ENCODE results near the gene ABCC9. TPM values are rescaled to one million over a fixed set of nuclear protein-coding genes. Genes with fewer than 3 reads are reported as not detected.

Gene ABCC9
- polyA plus RNA-seq, 1 donor from 2014 or later = not detected

DNA sequence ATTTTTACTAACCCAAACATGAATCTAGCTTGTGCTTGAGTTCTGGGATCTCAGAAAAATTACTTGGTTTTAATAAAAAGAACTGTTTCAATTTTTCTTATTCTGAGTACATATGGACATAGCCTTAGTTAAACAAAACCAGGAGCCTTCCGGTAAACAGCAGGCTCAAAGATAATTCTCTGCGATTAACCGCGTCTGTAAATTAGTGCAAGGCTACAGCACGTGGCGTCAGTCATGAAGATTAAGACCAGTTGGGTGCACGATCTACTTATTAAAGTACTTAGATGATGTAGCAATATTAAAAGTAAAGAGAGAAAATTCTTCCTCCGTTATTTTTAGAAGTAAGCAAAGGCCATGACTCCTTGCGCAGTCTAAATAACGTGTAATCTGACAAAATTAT lies 167.4 kb downstream of the ABCC9 start:
- Mint-ChIP-seq H3K27me3 (peaks cover 18% of the 10 kb centered on the region), H3K4me1 (peaks cover 0 to 9% (median 0%) of the 10 kb centered on the region in 3 donors), H3K36me3 (no peaks in the 10 kb centered on the region), H3K27ac (no peak overlapping the region), H3K9me3 (no peaks in the 10 kb centered on the region), H3K4me3 (no peak overlapping the region)

DNA sequence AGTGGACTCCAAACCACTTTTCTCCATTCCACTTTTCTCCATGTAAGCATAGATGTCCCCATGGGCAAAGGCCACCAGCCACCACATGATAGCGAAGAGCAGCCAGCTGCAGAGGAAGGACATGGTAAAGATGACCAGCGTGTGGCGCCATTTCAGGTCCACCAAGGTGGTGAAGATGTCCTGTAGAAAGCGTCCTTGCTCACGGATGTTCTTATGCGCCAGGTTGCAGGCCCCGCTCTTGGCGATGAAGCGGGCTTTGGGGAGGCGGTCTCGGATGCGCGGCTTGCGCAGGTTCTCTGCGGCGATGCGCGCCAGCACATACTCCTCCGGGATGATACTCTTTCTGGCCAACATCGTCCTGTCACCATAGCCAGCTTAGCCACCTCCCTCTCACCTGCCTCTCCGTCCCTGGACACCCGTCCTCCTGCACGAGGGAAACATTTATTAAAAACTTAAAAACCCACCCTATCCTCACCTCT lies 167.9 kb downstream of the ABCC9 start:
- Mint-ChIP-seq H3K36me3 (no peaks in the 10 kb centered on the region), H3K27me3 (peaks cover 18% of the 10 kb centered on the region), H3K9me3 (no peaks in the 10 kb centered on the region), H3K4me3 (no peak overlapping the region), H3K4me1 (peaks cover 0 to 9% (median 0%) of the 10 kb centered on the region in 3 donors), H3K27ac (no peak overlapping the region)

DNA sequence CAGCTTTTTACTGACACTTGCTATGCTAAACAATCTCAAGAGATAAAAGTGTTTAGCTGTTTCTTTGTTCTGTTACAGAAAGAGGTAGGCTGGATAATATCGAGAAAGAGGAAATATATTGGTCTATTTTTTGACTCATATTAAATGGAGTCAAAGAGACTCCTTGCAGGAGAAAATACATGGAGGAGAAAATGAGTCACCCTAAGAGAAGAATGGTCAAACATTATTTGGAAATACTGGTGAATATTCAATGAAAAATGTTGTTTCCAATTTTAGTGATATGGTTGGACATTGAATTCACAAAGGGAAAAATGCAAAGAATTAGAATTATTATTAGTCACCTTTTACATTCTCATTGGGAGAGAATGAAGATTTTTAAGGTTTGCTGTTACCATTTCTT lies 169.9 kb downstream of the ABCC9 start:
- Mint-ChIP-seq H3K27ac (no peak overlapping the region), H3K4me1 (peaks cover 0 to 9% (median 0%) of the 10 kb centered on the region in 3 donors), H3K27me3 (peaks cover 16% of the 10 kb centered on the region), H3K9me3 (no peaks in the 10 kb centered on the region), H3K4me3 (no peak overlapping the region), H3K36me3 (no peaks in the 10 kb centered on the region)

DNA sequence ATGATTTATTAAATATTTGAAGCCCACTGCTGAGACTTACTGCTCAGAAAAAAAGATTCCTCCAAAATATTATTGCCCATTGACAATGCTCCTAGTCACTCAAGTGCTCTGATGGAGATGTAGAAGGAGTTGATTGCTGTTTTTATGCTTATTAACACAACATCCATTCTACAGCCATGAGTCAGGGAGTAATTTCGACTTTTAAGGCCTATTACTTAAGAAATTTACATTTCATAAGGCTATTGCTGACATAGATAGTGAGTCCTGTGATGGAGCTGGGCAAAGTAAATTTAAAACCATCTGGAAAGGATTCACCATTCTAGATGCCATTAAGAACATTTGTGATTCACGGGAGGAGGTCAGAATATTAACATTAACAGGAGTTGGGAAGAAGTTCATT lies 171.9 kb downstream of the ABCC9 start:
- H3K36me3 Mint-ChIP-seq = no peaks in the 10 kb centered on the region
- no peak overlapping the region for H3K4me3 Mint-ChIP-seq
- H3K4me1 Mint-ChIP-seq = peaks cover 0 to 5% (median 0%) of the 10 kb centered on the region in 3 donors
- H3K9me3 Mint-ChIP-seq = no peaks in the 10 kb centered on the region
- H3K27ac Mint-ChIP-seq = no peak overlapping the region
- peaks cover 10% of the 10 kb centered on the region for H3K27me3 Mint-ChIP-seq

DNA sequence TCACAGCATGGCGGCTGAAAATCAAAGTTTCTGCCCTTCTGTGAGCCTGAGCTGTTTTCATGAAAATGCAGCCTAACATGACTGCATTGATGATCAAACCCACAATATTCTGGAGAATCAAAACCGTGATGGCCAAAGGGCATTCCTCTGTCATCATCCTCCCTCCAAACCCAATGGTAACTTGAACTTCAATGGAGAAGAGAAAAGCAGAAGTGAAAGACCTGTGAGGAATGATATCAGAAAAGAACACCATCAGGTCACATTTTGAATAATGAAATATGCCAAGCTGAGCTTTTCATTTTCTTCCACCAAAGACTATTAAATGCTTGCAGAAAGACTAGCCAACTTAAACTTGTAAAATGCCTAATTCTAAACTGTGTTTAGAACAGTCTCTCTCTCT lies 174.8 kb downstream of the ABCC9 start:
- H3K9me3 Mint-ChIP-seq = no peaks in the 10 kb centered on the region
- H3K4me3 Mint-ChIP-seq = no peak overlapping the region
- H3K4me1 Mint-ChIP-seq = no peaks in the 10 kb centered on the region
- H3K27ac Mint-ChIP-seq = no peak overlapping the region
- no peaks in the 10 kb centered on the region for H3K27me3 Mint-ChIP-seq
- no peaks in the 10 kb centered on the region for H3K36me3 Mint-ChIP-seq

DNA sequence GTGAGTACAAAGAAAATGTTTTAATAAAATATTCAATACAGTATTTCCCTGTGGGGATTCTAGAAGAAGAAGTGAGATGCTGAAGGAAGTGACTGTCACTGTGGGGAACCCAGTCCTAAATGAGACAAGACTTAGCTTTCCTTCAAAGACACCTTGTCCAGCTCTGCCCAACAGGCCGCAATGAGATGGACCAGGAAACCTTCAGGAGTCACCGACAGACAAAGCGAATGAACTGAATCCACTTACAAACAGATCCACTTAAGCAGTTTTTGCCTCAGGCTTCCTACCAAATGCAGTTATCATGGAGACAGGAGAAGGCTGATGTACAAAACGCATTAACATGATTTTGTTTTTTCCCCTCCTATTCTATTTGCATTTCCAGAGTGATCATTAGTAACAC lies 176.3 kb downstream of the ABCC9 start:
- Mint-ChIP-seq H3K36me3 (peaks cover 1% of the 10 kb centered on the region), H3K9me3 (no peaks in the 10 kb centered on the region), H3K27me3 (no peaks in the 10 kb centered on the region), H3K27ac (no peak overlapping the region), H3K4me3 (no peak overlapping the region), H3K4me1 (no peaks in the 10 kb centered on the region)

DNA sequence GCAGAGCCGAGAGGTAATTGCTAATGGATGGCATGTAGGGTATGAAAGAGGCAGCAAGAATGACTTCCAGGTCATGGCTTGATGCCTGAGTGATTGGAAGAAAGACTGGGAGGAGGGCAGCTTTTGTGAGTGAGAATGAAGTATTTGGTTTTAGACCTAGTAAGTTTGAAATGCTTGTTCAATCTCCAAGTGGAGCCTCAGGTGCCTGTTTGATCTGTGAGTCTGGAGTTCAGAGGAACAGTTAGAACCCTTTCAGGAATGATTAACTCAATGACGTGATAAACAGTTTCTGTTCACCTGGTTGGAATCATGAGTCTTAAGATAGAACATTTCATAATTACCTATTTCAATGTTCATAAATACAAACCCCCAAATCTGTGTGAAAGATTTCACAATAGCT lies 177.2 kb downstream of the ABCC9 start:
- no peak overlapping the region for H3K27ac Mint-ChIP-seq
- H3K4me1 Mint-ChIP-seq = no peaks in the 10 kb centered on the region
- peaks cover 0 to 3% (median 0%) of the 10 kb centered on the region in 3 donors for H3K9me3 Mint-ChIP-seq
- no peak overlapping the region for H3K4me3 Mint-ChIP-seq
- H3K36me3 Mint-ChIP-seq = peaks cover 2% of the 10 kb centered on the region
- no peaks in the 10 kb centered on the region for H3K27me3 Mint-ChIP-seq

DNA sequence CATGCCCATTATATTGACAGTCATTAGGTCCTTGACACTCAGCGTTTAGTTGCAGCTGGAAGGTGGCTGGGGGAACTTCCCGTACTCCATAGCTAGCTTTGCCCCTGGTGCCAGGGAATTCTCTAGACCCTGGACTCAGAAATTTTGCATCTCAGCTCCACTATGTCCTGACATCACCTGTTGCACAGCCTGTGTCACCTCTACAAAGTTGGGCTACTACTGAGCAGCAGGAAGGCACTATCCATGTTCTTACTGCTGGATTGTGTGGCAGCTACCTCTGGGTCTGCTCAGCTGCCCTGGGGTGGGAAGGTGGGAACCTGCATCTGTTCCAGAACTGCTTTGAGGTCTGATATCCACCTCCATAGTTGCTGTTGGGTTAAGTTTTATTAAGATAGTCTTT lies 177.7 kb downstream of the ABCC9 start:
- Mint-ChIP-seq H3K9me3 (peaks cover 0 to 3% (median 0%) of the 10 kb centered on the region in 3 donors), H3K36me3 (peaks cover 2% of the 10 kb centered on the region), H3K4me1 (no peaks in the 10 kb centered on the region), H3K4me3 (no peak overlapping the region), H3K27ac (no peak overlapping the region), H3K27me3 (no peaks in the 10 kb centered on the region)

DNA sequence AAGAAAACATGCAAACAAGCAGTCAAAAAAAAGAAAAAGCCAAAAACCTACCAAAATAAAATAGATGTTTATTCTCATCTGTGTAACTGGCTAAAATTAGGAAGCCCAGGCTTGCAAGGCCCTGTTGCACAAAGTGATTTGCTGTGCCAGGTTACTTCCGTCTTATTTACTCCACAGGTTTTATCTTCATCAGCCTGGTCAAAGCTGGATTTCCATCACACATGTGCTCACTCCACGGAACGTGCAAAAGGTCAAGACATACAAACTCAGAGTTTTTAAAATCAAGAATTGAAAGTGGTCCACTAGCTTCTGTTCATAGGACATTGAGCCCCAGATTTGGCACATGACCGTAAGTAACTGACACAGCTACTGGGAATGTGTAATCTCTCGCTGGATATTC lies 181.5 kb downstream of the ABCC9 start:
- Mint-ChIP-seq H3K4me3 (no peak overlapping the region), H3K9me3 (peaks cover 0 to 4% (median 0%) of the 10 kb centered on the region in 3 donors), H3K27me3 (no peaks in the 10 kb centered on the region), H3K36me3 (peaks cover 2% of the 10 kb centered on the region), H3K27ac (no peak overlapping the region), H3K4me1 (no peaks in the 10 kb centered on the region)

DNA sequence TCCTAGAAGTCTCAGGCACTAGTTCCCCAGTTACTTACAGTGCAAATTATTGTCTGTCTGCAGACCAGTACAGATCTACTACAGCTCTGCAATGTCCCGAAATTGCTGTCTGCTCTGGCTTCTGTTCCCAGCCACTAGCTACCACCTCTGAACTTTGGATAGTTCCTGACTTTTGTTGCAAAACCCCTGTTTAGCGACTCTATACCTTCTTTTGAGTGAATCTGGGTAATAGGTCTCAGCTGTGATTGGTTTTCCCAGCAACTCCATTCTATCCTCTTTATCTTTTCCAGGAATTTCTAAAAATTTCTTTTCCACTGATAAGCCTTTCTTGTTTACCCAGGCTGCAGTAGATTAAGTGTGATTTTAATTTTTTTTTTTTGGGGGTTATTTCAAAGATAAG lies 183.5 kb downstream of the ABCC9 start:
- no peak overlapping the region for H3K4me3 Mint-ChIP-seq

DNA sequence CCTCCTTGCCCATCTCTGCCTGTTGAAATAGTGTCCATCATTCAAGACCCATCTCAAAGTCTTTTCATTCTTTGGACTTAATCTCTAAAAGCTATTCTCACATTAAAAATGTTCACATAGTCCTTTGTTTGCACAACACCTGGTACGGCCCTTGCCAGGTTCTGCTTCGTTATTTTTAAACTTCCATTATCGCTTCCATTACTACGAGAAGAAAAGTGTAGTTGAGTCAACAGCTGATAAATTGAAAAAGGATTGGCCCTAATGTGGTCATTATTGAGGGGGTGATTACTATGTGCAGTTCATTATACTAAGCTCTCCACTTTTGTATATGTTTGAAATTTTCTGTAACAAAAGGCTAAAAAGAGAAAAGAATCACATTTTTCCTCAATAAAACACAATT lies 184.5 kb downstream of the ABCC9 start:
- Mint-ChIP-seq H3K9me3 (peaks cover 0 to 6% (median 0%) of the 10 kb centered on the region in 3 donors), H3K36me3 (peaks cover 2% of the 10 kb centered on the region), H3K4me3 (no peak overlapping the region), H3K27ac (no peak overlapping the region), H3K27me3 (no peaks in the 10 kb centered on the region), H3K4me1 (no peaks in the 10 kb centered on the region)

More for the DNA sequence above, 183.5 kb downstream of the ABCC9 start:
- Mint-ChIP-seq H3K4me1 (no peaks in the 10 kb centered on the region), H3K27me3 (no peaks in the 10 kb centered on the region), H3K36me3 (peaks cover 2% of the 10 kb centered on the region), H3K9me3 (peaks cover 0 to 4% (median 0%) of the 10 kb centered on the region in 3 donors), H3K27ac (no peak overlapping the region)

DNA sequence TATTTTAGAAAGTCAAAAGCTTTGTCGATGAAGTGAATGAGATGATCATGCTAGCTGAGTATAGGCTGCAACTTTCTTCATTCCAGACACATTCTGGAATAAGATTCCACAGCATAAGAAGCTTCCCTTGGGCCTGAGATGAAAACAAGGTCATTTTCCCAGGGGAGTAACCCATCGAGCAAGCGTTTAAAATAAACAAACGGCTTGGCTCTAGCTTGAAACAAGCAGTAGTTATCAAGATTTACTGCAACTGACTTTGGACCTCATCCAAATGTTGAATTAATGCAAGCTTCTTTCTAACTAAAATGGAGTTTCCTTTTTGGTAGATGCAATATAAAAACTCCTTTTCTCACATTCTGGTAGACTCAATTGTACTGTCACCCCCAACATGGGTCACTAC lies 189.7 kb downstream of the ABCC9 start:
- H3K9me3 Mint-ChIP-seq = peaks cover 0 to 3% (median 3%) of the 10 kb centered on the region in 3 donors
- H3K27ac Mint-ChIP-seq = no peak overlapping the region
- H3K36me3 Mint-ChIP-seq = no peaks in the 10 kb centered on the region
- H3K4me1 Mint-ChIP-seq = no peaks in the 10 kb centered on the region
- no peaks in the 10 kb centered on the region for H3K27me3 Mint-ChIP-seq
- no peak overlapping the region for H3K4me3 Mint-ChIP-seq

Other genes starting within 250 kb of the ABCC9 start
- not detected for gene KCNJ8, start 166.7 kb downstream of the ABCC9 start, polyA plus RNA-seq
- gene CMAS, start 104.8 kb upstream of the ABCC9 start, polyA plus RNA-seq = 25.4 TPM